GM10266 (cell line): ENCODE measurements around the gene H2AZ2.
A peak's percentile ranks its signal among the peaks of the same experiment; 100 is the strongest.
"Not testable (repeated sequence)": the region's sequence is repeated elsewhere in the genome, so short reads cannot be mapped to it uniquely, and the experiment has no call there.

Experiments
- DNase-seq: peaks from one replicate; pipeline ENCODE4 v3.0.0; 2012; ENCODE audit errors: extremely low spot score
- TF ChIP-seq, protein P1 (sequence below): IDR thresholded peaks from 2 replicates; pipeline ENCODE4 v1.5.1; 2012; ENCODE audit warnings: mild to moderate bottlenecking, low read depth; ENCODE audit not compliant: control insufficient read depth, insufficient read depth; ENCODE audit errors: missing control alignments

Gene H2AZ2

DNA sequence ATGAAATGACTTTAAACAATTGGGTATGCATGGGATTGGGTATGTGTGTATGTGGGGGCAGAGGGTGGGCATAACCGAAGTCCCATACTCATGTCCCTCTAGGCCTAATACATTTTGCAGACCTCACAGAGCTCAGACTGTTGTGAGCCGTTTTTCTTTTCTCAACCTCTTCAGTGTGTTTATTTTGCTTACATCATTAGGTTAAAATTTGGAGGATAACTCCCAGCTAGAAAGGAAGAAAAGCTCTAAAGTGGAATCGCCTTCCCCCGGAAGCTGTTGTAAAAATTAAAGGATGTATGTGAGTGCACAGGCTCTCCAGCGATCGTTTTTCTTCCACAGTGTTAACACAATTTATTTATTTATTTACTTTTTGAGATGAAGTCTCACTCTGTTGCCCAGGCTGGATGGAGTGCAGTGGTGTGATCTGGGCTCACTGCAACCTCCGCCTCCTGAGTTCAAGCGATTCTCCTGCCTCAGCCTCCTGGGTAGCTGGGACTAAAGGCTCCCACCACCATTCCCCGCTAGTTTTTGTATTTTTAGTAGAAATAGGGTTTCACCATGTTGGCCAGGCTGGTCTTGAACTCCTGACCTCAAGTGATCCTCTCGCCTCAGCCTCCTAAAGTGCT, 1.5 kb upstream of the H2AZ2 start:
- DNase-seq = no peak
- TF ChIP-seq, protein P1, sequence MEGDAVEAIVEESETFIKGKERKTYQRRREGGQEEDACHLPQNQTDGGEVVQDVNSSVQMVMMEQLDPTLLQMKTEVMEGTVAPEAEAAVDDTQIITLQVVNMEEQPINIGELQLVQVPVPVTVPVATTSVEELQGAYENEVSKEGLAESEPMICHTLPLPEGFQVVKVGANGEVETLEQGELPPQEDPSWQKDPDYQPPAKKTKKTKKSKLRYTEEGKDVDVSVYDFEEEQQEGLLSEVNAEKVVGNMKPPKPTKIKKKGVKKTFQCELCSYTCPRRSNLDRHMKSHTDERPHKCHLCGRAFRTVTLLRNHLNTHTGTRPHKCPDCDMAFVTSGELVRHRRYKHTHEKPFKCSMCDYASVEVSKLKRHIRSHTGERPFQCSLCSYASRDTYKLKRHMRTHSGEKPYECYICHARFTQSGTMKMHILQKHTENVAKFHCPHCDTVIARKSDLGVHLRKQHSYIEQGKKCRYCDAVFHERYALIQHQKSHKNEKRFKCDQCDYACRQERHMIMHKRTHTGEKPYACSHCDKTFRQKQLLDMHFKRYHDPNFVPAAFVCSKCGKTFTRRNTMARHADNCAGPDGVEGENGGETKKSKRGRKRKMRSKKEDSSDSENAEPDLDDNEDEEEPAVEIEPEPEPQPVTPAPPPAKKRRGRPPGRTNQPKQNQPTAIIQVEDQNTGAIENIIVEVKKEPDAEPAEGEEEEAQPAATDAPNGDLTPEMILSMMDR = no peak

DNA sequence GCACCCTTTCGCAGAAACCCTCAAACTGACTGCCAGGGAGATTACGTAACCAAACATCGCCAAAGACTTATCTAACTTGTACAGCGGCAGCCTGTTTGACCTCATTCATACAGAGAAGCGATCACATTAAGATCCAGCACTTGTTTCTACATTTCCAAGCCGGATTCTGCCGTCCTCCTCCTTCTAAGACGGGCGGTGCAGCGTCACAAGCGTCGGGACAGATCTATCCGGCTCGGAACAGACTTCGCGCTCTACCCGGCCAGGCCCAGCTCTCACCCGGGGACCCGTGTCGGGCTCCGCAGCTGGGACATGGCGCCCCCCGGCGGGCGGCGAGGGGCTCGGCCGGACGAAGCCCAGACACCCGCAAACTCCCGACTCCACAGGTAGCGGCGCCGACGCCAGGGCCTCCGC, 373 bp downstream of the H2AZ2 start:
- DNase-seq = peak; percentile 88
- TF ChIP-seq, protein P1 = peak; percentile 91

- peak; percentile 14 for DNase-seq
- TF ChIP-seq, protein P1 = no peak
Observed at GRCh38 chr7:44846816-44847508, 925 bp downstream of the H2AZ2 start.

- not testable (repeated sequence) for DNase-seq
Observed at GRCh38 chr7:44846390-44846789, 1.5 kb downstream of the H2AZ2 start.

GRCh38 chr7:44845451-44845850, 2.4 kb downstream of the H2AZ2 start:
- no peak for DNase-seq
- TF ChIP-seq, protein P1 = no peak

DNA sequence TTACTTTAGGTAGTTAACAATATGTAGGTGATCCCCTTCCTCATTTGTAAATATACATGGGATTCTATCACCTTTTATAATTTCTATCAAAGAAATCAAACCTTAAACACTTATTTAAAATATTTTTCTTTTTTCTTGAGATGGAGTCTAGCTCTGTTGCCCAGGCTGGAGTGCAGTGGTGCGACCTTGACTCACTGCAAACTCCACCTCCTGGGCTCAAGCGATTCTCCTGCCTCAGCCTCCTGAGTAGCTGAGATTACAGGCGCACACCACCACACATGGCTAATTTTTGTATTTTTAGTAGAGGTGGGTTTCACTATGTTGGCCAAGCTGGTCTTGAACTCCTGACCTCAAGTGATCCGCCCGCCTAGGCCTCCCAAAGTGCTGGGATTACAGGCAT, 4.4 kb downstream of the H2AZ2 start:
- not testable (repeated sequence) for DNase-seq

GRCh38 chr7:44842675-44843074, 5.2 kb downstream of the H2AZ2 start:
- DNase-seq = not testable (repeated sequence)

DNA sequence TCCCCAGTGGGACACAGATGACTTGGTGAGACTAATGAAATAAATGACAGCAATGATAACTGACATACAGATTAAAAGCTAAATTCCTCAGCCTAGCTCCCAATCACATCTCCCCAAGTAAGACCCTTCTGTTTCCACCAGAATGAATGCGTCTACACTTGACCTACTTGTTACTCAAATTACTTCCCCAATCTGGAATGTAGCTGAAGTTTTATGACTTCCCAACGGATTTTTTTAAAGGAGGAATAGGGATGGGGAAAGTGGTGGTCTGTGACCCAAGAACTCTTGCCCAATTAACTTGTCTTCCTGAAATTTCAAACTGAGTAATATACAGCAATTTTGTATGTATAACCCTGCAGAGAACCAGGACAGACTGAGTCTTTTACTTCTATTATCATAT, 9.1 kb downstream of the H2AZ2 start:
- no peak for DNase-seq
- TF ChIP-seq, protein P1 = no peak

- TF ChIP-seq, protein P1 = no peak
- no peak for DNase-seq
Observed at GRCh38 chr7:44827567-44827966, 20.3 kb downstream of the H2AZ2 start.
